ENCODE measurements around the gene ATPAF1. TPM values are rescaled to one million over a fixed set of nuclear protein-coding genes. Genes with fewer than 3 reads are reported as not detected.

The ATPAF1 gene
- total RNA-seq, 1 donor from 2014 or later, result 35.7 TPM

GRCh38 chr1:46616277-46617107, 51.7 kb downstream of the ATPAF1 start, which contains the start of gene MOB3C:
MOB3C (minus strand) TSS chr1:46616811; CDS start chr1:46613321, 3,490 bp downstream.
- peak within 1 kb of the TSS; percentile 89 for H3K4me3 Mint-ChIP-seq (ENCODE audit: unreplicated experiment)
- TF ChIP-seq CTCF (IDR thresholded peaks at IDR 0.05), result no peak
- H3K27ac Mint-ChIP-seq (ENCODE audit: unreplicated experiment), result peak within 1 kb of the TSS; percentile 95
- no peaks in the 10 kb centered on the region for H3K36me3 Mint-ChIP-seq (ENCODE audit: unreplicated experiment)
- peaks cover 60% of the 10 kb centered on the region for H3K4me1 Mint-ChIP-seq (ENCODE audit: unreplicated experiment)
- no peaks in the 10 kb centered on the region for H3K9me3 Mint-ChIP-seq (ENCODE audit: unreplicated experiment)
- no peaks in the 10 kb centered on the region for H3K27me3 Mint-ChIP-seq (ENCODE audit: unreplicated experiment)
- peak; percentile 88 for DNase-seq (ENCODE audit: extremely low spot score, unreplicated experiment)

GRCh38 chr1:46615735-46616134, 52.4 kb downstream of the ATPAF1 start:
- peak overlapping the region; percentile 95 for H3K27ac Mint-ChIP-seq (ENCODE audit: unreplicated experiment)
- H3K4me3 Mint-ChIP-seq (ENCODE audit: unreplicated experiment), result peak overlapping the region; percentile 89
- DNase-seq (ENCODE audit: extremely low spot score, unreplicated experiment), result no peak
- H3K36me3 Mint-ChIP-seq (ENCODE audit: unreplicated experiment), result peaks cover 2% of the 10 kb centered on the region
- no peaks in the 10 kb centered on the region for H3K9me3 Mint-ChIP-seq (ENCODE audit: unreplicated experiment)
- TF ChIP-seq CTCF (IDR thresholded peaks at IDR 0.05), result no peak
- peaks cover 60% of the 10 kb centered on the region for H3K4me1 Mint-ChIP-seq (ENCODE audit: unreplicated experiment)
- no peaks in the 10 kb centered on the region for H3K27me3 Mint-ChIP-seq (ENCODE audit: unreplicated experiment)

GRCh38 chr1:46615088-46615487, 53.1 kb downstream of the ATPAF1 start:
- no peak for DNase-seq (ENCODE audit: extremely low spot score, unreplicated experiment)
- peak overlapping the region; percentile 44 for H3K27ac Mint-ChIP-seq (ENCODE audit: unreplicated experiment)
- H3K27me3 Mint-ChIP-seq (ENCODE audit: unreplicated experiment), result no peaks in the 10 kb centered on the region
- peaks cover 60% of the 10 kb centered on the region for H3K4me1 Mint-ChIP-seq (ENCODE audit: unreplicated experiment)
- no peak for TF ChIP-seq CTCF (IDR thresholded peaks at IDR 0.05)
- peaks cover 2% of the 10 kb centered on the region for H3K36me3 Mint-ChIP-seq (ENCODE audit: unreplicated experiment)
- H3K9me3 Mint-ChIP-seq (ENCODE audit: unreplicated experiment), result no peaks in the 10 kb centered on the region
- peak overlapping the region; percentile 89 for H3K4me3 Mint-ChIP-seq (ENCODE audit: unreplicated experiment)

GRCh38 chr1:46614604-46614984, 53.6 kb downstream of the ATPAF1 start:
- H3K4me1 Mint-ChIP-seq (ENCODE audit: unreplicated experiment), result peaks cover 60% of the 10 kb centered on the region
- H3K27ac Mint-ChIP-seq (ENCODE audit: unreplicated experiment), result peak overlapping the region; percentile 75
- H3K4me3 Mint-ChIP-seq (ENCODE audit: unreplicated experiment), result no peak overlapping the region
- no peaks in the 10 kb centered on the region for H3K9me3 Mint-ChIP-seq (ENCODE audit: unreplicated experiment)
- H3K27me3 Mint-ChIP-seq (ENCODE audit: unreplicated experiment), result no peaks in the 10 kb centered on the region
- no peak for TF ChIP-seq CTCF (IDR thresholded peaks at IDR 0.05)
- no peak for DNase-seq (ENCODE audit: extremely low spot score, unreplicated experiment)
- peaks cover 5% of the 10 kb centered on the region for H3K36me3 Mint-ChIP-seq (ENCODE audit: unreplicated experiment)

Measured in osteocyte (in vitro differentiated cells).